DOHH2 (cell line): Measurements from ENCODE around the gene MYT1.

ENCODE experiments used
- EZH2phosphoT487 ChIP-seq: fragments of 200-600 bp; sonication (generic); IDR thresholded peaks from 2 replicates; pipeline ENCODE4 v1.6.1; 2017; ENCODE audit warnings: borderline replicate concordance, mild to moderate bottlenecking, antibody characterized with exemption, low read length, moderate library complexity, mixed read lengths
- TF ChIP-seq, protein P1 (sequence below): fragments of 200-600 bp; sonication (generic); IDR thresholded peaks from one replicate; pipeline ENCODE4 v1.5.1; 2014; ENCODE audit warnings: antibody characterized with exemption, mild to moderate bottlenecking, low read depth, low read length; ENCODE audit not compliant: poor library complexity, severe bottlenecking

DNA sequence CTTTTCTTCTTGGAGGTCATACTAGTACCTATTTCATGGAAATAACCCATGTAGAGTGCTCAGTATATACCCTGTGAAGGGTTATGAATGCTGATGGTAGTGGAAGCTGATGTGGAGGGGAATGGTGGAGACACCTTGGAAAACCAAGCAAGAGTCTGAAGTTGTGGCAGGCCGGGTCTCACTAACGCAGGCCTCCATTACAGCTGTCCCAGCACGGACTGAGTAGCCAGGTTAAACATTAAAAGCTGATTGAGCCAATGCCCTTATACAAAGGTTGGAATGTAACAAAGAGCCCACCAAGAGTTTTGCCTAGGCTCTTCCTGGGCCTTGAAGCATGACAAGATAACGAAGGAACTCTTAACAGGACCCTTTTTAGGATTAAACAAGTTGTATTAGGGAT lies 89.2 kb downstream of the MYT1 start:
- TF ChIP-seq, protein P1, sequence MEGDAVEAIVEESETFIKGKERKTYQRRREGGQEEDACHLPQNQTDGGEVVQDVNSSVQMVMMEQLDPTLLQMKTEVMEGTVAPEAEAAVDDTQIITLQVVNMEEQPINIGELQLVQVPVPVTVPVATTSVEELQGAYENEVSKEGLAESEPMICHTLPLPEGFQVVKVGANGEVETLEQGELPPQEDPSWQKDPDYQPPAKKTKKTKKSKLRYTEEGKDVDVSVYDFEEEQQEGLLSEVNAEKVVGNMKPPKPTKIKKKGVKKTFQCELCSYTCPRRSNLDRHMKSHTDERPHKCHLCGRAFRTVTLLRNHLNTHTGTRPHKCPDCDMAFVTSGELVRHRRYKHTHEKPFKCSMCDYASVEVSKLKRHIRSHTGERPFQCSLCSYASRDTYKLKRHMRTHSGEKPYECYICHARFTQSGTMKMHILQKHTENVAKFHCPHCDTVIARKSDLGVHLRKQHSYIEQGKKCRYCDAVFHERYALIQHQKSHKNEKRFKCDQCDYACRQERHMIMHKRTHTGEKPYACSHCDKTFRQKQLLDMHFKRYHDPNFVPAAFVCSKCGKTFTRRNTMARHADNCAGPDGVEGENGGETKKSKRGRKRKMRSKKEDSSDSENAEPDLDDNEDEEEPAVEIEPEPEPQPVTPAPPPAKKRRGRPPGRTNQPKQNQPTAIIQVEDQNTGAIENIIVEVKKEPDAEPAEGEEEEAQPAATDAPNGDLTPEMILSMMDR: no peak
- no peak for TF ChIP-seq EZH2phosphoT487
